NOMO-1 treated with dmso at 0.1 percent for 144 hours (cell line): ENCODE measurements around the gene LARP1B.
"Not testable (repeated sequence)": the region's sequence is repeated elsewhere in the genome, so short reads cannot be mapped to it uniquely, and the experiment has no call there.

ENCODE experiments used
- DNase-seq: peaks from one replicate; lab custom pipeline; 2025; ENCODE audit not compliant: unreplicated experiment; lab: John Stamatoyannopoulos, UW

The LARP1B gene

GRCh38 chr4:128134925-128135324 lies 73.8 kb downstream of the LARP1B start:
- no peak for DNase-seq

DNA sequence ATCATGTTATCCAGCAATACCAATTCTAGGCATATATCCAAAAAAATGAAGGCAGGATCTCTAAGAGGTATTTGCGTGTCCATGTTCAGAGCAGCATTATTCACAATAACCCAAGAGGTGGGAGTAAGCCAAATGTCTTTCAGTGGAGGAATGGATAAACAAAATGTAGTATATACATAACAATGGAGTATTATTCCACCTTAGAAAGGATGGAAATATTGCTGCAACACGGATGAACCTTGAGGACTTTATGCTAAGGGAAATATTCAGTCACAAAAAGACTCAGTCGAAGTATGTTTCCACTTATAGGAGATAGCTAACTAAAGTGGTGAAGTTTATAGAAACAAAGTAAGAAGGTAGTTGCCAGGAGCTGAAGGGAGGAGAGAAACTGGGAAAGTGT lies 74.3 kb downstream of the LARP1B start:
- no peak for DNase-seq

DNA sequence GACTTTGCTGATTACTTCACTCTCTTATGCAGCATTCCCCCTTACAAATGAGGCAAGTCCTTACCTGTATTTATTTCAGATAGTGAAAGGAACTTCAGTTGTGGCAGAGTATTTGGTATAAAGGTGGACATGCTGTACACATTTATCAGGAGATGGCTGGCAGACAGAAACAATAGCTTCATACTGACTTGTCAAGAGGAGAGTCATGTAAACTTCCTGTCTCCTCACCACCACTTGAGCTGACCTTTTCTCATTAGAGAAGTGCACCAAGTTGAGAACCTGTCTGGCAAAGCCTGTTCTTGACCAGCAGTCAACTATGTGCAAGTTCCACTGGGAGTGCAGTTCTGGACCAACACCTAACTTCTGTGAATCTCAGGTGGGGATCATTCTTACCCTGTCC lies 80.8 kb downstream of the LARP1B start:
- DNase-seq: no peak

DNA sequence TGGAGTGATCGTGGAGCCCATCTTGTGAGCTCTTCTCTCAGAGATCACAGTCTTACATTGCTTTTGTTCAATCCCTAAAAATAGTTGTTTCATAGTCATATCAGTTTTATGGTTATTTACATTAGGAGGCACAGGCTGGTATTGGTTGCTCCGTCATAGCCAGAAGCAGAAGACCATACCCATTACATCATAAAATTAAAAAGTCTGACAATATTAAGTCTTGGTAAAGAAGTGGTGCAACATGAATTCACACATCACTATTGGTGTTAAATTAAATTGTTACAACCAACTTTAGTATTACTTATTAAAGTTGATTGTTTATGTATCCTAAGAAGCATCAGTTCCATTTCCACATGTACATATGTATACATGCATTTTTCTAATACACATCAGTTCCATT lies 84.6 kb downstream of the LARP1B start:
- DNase-seq: no peak

DNA sequence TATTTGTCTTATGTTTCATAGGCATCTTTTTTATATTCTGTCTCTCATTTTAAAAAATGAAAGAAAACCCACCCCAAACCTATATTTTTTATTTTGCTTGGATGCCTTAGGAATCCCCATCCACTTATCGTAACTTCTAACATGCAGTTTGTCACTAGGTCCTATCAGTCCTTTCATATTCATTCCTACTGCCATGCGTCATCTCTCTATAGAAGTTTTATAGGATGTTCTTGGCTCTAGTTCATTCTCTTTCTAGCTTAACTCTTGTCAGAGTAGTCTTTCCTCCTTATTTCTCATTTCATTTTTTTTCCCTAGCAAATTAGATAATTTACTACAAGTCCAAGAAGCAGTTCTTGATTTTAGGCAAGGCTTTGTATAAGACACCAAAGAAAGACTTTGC lies 92.7 kb downstream of the LARP1B start:
- DNase-seq: no peak

GRCh38 chr4:128155231-128155855 lies 94.2 kb downstream of the LARP1B start:
- no peak for DNase-seq

DNA sequence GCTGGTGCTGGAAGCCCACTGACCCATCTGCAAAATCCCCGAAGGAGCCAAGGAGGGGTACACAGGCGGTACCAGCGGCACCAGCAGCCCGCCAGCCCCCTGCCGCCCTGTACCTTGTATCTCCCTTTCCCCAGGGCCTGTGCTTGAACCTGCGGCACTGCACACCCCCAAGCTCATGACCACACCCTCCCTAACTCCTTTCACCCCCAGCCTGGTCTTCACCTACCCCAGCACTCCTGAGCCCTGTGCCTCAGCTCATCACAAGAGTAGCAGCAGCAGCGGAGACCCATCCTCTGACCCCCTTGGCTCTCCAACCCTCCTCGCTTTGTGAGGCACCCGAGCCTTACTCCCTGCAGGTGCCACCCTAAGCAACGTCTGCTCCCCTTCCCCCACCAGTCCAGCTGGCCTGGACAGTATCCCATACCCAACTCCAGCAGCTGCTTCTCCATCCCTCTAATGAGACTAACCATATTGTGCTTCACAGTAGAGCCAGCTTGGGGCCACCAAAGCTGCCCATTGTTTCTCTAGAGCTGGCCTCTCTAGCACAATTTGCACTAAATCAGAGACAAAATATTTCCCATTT lies 94.9 kb downstream of the LARP1B start:
- no peak for DNase-seq

DNA sequence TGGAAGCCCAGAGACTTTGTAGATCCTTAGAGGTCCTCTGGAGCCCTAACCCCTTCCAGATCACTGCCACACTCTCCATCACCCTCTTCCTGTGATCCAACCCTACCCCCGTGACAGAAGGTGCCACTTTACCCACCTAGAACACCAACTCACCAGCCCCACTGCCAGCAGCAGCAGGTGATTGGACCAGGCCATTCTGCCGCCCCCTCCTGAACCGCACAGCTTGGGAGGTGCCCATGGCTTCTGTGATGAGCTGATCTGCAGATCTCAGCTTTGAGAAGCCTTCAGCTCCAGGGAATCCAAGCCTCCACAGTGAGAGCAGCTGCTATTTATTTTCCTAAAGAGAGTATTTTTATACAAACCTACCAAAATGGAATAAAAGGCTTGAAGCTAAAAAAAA lies 95.4 kb downstream of the LARP1B start:
- not testable (repeated sequence) for DNase-seq

DNA sequence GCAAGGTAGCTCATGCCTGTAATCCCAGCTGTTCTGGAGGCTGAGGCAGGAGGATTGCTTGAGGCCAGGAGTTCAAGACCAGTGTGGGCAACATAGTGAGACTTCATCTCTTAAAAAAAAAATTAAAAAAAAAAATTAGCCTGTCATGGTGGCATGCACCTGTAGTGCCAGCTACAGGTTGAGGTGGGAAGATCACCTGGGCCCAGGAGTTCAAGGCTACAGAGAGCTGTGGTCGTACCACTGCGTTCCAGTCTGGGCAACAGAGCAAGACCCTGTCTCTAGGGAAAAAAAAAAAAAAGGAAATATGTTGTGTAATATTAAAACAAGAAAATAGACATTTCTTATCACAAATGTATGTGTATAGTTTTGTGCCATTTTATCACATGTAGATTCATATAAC lies 97.8 kb downstream of the LARP1B start:
- no peak for DNase-seq

DNA sequence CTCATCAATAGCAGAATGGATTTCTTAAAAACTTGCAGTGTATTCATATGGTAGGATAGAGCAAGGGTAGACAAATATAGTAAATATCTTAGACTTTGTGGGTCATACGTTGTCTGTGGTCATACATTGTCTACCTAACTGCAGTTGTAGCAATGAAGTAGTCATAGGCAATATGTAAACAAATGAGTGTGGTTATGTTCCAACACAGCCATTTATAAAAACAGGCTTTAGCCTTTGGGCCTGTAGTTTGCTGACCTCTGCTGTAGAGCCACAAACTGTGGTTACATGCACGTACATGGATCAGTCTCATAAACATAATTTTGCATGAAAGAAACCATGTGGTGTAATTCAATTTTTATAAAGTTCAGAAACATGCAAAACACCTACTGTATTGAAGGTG lies 98.9 kb downstream of the LARP1B start:
- no peak for DNase-seq

GRCh38 chr4:128161138-128161537 lies 100.0 kb downstream of the LARP1B start:
- DNase-seq: peak; percentile 46

DNA sequence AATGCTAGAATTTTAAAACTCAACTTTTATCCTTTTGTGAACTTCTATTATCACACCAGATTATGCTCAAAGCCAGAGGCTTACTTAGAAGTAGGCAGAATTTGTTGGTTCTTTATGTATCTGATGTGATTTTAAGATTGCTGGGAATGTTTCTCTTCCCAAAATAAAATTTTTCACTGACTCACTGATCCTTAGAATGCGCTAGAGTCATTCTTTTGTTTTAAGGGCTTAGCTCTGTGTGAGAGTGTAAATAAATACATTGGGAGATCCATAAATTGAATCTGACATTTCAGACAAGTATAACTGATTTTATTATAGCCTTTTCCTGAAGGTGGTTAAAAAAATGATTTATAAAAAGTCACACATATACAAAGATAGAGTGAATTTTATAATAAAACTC lies 101.3 kb downstream of the LARP1B start:
- DNase-seq: no peak

DNA sequence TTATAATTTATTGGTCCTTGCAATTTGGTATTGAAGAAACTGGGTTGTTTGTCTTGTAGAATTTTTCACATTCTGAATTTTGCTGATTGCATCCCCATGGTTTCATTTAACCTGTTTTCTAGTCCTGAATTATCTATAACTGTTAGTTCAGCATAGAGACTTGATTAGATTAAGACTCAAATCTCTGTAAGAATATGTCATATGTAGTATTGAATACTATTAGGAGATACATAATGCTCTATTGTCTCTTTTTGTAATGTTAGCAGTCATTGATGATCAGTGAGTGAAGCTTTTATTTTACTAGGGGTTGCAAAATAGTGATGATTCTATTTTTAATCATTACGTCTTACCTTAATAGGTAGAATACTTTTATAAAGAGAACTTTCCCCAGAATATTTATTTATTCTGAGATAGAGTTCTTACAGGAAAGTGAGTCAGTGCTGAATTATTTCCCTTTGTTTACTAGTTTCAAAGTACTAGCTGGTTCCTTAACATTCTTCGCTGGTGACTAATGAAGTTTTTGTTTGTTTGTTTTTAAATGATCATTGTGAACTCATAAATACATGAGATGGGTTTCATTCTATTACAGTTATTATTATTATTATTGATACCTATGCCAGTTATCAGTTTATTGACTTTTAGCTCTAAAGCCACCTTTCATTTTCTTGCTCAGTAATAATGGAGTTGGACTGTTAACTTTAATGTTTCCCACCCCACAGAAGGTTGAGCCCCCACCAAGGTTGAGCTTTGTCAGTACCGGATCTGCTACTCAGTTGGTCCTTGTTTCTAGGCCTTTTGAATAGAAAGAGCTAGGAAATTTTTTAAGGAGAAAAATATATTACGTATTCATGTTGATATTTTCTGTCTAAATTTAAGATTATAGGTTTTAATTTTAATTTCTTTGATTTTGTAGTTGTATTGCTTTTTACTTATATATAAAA lies 102.3 kb downstream of the LARP1B start:
- DNase-seq: no peak

DNA sequence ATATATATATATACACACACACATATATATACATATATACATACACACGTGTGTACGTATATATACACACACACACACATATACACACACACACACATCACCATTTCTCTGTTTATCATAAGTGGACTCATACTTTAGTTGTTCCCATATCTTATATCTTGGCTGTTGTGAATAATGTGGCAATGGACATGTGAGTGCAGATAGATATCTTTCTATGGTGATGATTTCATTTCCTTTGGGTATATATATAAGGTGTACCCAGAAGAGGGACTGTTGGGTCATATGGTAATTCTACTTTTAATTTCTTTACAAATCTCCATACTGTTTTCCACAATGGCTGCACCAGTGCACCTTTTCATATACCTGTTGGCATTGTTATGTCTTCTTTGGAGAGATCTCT lies 105.9 kb downstream of the LARP1B start:
- DNase-seq: no peak

DNA sequence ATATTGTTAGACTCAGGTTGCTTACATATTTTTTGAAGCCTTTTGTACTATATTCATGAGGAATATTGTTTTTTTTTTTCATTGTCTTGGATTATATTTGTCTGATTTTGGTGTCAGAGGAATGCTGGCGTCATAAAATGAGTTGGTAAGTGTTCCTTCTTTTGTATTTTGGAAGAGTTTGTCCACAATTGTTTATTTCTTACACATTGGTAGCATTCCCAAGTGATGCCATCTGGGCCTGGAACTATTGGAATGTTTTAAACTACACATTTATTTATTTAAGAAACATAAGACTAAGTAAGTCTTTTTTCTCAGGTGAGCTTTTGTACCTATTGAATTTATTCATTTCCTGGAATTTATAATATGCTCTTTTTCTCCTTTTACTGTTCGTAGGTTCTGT lies 107.6 kb downstream of the LARP1B start:
- no peak for DNase-seq

DNA sequence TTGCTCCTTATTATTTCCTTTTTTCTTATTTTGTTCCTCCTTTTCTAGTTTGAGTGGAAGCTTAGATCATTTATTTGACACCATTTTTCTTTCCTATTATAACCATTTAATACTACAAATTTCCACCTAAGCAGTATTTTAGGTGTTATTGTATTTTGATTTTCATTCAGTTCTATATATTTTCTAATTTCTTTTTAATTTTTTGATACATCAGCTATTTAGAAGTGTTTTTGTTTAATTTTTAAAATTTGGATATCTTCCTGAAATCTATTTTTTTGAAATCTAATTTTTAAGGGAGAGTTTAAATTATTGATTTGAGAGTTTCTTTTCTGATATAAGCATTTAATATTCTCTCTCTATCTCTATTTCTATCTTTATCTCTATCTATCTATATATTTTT lies 108.1 kb downstream of the LARP1B start:
- DNase-seq: no peak

DNA sequence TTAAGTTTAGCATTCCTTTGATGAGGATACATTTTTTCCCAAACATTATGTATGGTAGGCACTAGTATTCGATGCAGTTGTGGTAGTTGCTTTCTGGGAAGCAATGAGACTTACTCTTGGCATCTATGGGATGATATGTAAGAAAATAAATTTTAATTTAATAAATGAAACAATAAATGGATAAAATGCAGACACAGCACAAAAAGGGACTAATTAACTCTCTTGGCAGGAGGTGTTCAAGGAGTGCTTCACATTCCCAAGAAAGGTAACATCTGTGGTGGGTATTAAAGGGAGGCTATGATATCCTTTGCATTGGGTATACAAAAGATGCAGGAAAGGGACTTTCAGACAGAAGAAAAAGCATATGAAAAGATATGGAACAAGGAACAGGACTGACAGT lies 115.5 kb downstream of the LARP1B start:
- DNase-seq: no peak

- DNase-seq: no peak
Observed at GRCh38 chr4:128177498-128177897, 116.4 kb downstream of the LARP1B start.

- no peak for DNase-seq
Observed at GRCh38 chr4:128186623-128187022, 125.5 kb downstream of the LARP1B start.

DNA sequence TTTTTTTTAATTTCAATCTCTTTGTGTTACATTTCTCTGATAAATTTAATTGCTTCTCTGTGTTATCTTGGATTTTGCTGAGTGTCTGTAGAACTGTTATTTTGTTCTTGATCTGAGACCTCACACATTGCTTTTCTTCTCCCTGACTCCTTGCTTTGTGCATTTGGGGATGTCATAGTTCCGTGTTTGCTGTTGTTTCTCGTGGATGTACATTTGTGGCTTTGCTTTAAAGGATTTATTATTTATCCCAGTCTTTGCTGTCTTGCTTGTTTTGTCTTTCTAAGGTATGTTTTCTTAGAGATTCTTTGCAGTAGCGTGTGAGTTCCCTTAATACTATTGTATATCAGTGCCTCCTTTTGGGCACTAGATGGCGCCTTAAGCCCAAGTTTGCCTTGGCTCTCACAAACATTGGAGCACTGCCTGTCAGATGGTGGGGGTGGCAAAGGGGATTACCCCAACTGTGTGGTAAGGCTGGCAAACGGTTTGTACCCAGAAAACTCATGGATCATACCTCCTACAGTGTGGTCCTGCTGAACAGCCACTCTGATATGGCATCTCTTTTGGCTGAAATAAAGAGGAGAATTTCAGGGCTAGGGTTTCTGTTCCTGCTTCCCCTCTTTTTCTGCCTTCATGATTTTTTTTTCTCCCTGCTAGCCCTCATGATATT lies 130.1 kb downstream of the LARP1B start:
- DNase-seq: peak; percentile 42
